Measurements from ENCODE around the gene DNAH17. TPM values are rescaled to one million over a fixed set of nuclear protein-coding genes. Genes with fewer than 3 reads are reported as not detected.

Gene DNAH17
- total RNA-seq, 1 experiment from 2014 or later: 2.2 TPM

DNA sequence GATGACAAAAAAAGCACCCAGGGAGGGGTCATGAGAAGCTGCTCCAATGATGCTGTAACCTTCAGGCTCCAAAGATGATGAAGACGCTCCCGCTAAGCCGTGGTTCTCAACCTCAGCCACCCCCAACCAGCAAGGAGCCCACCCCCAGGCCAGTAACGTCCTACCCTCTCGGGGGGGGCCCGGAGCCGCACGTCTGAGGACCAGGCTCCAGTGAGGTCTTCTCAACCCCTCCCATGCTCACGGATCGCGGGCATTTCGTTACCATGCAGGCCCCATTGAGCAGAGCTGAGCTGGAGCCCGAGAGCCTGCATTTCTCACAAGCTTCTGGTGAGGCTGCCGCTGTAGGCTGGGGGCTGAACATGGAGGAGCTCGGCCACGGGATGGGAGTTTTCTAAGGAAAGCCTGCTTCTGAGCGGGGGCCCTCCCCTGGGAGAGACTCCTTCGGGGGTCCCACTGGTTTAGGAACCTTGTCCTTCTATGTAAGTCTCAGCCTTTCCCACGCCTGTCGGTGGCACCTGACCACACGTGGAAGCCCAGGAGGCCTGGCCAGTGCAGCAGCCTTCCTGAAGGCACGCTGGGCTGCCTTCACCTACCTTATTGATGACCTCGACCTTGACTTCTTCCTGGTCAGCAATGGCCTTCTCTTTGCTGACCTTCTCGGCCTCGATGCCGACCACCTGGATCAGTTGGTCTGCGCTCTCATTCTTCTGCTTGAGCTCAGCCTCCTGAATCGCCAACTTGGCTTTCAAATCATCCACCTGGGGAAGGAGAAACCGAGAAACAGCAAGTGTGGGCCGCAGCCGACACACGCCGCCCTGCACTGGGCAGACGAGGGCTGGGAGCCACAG, 116.0 kb downstream of the DNAH17 start:
- no peak for DNase-seq (ENCODE audit: extremely low read depth, low read depth)

DNA sequence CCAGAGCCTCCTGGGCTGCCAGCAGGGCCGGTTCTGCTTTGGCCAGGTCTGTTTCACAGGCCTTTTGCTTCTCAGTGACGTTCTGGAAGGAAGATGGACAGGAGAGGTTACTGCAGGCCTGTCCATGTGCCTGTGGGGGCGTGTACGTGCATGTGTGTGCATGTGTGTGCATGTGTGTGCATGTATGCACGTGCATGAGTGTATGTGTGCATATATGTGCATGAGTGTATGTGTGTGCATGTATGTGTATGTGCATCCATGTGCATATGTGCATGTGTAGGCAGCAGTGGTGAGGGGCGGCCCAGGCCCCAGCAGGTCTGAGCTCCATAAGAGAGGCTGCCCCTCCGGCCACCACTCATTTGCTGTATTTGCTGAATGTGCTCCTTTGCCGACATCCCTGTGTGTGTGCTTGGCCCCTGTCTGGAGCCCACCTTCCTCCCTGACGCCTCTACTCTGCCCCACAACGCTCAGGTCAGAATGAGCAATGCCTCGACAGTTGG, 117.0 kb downstream of the DNAH17 start:
- DNase-seq (ENCODE audit: extremely low read depth, low read depth): no peak

DNA sequence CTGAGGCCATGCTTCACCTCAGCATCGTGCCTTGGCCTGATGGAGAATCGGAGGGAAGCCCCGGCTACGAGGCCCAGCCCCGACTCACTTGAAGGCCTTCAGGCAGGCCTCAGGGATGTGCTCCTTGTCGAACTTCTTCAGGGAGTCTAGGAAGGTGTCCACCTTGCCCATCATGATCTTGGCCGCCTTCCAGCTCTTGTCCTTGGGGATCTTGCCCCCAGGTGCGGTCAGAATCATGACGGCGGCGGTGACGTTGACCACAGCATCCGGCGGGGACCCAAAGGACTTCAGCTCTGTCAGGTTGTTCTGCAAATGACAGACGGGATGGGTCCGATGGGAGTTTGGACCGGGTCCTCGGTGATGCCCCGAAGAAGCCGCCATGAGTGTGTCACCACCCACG, 117.5 kb downstream of the DNAH17 start:
- DNase-seq (ENCODE audit: extremely low read depth, low read depth): no peak

DNA sequence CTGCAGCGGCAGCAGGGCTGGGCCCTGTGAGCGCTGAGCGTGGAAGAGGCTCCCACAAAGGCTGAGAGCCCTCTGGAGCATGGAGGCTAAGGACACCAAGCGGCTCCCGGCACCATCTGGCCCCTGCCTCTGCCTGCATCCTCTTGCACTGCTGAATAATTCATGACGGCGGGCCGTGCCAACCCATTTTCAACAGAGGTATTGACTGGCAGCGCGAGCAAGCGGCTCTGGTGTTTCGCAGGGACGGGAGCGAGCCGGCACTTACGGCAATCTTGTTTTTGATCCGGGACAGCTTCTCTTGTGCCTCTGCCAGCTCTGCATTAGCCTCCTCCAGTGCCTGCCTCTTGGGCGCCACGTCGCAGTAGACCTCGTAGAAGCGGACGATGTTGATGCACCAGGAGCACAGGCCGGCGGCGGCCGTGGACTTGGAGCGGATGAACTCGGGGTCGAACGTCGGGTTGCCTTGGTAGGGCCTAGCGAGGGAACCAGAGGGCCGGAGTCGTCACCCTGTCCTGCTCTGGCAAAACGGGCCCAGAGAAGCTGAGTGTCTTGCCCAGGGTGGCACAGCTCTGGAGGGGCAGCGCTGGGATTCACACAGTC, 118.4 kb downstream of the DNAH17 start:
- no peak for DNase-seq (ENCODE audit: extremely low read depth, low read depth)

DNA sequence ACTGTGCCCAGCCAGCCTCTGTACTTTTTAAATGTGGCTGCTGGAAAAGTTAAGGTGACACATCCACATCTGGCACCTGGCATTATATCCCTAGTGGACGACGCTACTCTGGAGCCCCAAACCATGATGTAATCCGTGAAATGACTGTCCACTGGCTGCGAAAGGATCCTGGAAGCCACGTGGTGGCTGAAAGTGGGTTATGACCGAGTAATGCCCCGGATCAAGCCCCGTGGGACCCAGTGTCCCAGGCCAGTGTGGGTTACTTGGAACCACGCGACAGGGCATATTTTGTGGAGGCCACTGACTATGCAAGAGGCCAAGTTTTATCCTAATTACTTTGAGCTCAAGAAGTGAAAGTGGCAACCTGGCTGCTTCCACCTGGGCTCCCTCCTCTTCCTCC, 119.1 kb downstream of the DNAH17 start:
- DNase-seq (ENCODE audit: extremely low read depth, low read depth): no peak

DNA sequence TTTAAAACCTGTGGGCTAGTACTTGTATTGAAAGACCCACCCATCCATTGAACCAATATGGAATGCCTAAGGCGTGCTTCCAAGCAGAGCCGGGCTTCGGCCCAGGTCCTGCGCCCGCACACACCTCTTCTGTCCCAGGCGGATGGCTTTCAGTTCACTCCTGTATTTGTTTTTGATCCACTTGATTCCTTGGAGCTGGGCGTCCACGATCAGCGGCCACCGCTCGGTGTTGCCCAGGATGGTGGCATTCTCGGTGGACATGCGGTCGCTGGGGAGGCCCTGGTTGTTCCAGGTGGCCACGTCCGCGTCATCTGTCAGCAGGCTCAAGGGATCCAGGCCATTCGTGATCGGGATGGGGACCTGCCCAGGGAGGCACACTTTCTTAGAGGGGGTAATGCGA, 122.8 kb downstream of the DNAH17 start:
- no peak for DNase-seq (ENCODE audit: extremely low read depth, low read depth)

DNA sequence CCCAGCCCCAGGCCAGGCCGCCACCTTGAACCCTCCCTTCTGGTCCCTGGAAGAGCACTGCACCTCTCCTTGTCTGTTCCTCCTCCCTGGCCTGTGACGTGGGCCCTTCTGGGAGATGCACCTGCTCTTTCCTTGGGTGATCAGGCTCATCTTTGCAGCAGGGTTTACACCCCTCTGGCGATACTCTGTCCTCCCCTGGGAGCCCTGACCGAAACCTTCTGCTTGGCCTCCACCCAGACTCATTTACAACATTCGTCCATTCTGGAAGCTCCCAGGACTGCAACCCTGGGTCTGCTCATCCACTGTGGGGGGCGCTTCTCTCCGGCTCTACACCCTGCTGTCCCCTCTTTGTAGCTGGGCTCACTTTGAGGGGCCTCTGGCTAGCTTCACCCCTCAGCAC, 125.4 kb downstream of the DNAH17 start:
- no peak for DNase-seq (ENCODE audit: extremely low read depth, low read depth)

DNA sequence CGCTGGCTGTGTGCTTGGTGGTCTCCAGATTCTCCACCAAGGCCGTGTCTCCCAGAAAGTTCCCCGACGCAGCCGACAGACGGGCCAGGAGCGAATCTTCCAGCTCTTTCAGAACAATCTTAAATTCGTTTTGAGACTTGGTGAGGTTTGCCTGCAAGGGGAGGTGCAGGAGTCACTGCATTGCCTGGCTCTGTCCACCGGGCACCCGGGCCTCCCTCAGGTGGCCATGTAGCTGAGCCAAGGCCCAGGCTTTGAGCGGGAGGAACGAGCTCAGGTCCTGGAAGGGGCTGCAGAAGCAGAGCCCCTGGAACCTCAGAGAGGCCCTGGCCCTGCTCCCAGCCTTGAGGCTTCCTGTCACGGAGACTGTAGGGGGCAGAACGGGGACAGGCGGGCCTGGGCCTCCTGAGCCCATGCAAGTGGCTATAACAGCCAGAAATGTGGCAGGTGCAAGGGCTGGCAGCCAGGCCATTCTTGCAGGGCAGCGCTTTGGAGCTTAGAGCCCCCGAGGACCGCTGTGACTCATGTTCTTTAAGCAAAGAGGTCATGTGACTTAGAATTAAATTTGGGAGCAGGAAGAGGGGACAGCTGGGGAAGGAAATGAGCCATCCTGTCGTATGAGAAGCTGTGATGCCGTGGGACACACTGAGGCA, 126.4 kb downstream of the DNAH17 start:
- DNase-seq (ENCODE audit: extremely low read depth, low read depth): no peak

DNA sequence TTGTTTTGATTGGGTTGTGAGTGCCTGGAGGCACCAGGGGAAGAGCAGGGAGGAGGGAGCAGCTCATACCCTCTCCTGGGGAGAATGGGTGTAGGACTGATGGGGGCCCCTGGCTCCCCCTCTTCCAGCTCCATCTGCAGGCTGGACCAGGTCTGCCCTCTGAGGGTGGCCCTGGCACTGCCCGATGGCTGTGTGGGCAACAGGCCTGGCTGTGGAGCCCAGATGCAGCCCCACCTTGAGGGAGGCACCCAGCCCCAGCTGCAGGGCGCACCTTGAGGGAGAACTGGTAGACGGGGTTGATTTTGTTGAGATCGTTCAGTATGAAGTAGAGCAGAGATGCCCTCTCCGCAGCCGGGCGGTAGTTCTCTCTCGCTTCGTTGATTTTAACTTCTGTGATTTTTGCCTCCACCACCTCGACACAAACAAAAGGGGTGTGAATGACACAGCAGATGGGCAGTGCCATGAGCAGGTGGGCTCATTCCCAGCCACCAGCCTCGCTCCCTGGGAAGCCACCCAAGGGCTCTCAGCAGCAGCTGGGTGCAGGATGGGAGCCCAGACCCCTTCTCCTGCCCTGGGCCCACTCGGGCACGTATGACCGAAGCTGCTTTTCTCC, 127.1 kb downstream of the DNAH17 start:
- DNase-seq (ENCODE audit: extremely low read depth, low read depth): no peak

DNA sequence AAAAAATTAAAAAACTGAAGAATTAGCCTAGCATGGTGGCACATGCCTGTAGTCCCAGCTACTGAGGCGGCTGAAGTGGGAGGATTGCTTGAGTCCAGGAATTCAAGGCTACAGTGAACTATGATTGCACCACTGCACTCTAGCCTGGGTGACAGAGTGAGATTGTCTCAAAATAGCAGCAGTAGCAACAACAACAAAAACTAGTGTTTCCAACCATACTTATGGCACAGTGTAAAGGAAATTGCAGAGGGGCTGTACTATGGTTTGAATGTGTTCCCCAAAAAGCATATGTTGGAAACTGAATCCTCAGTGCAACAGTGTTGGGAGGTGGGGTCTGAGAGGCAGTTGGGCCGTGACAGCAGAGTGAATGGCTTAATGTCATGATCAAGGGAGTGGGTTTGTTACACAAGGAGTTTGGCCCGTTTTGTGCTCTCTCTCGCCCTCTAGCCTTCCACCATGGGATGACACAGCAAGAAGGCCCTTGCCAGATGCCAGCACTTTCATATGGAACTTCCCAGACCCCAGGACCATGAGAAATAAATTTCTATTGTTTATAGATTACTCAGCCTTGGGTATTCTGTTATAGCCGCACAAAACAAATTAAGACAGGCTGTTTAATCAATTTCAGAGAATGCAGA, 128.7 kb downstream of the DNAH17 start:
- DNase-seq (ENCODE audit: extremely low read depth, low read depth): no peak

DNA sequence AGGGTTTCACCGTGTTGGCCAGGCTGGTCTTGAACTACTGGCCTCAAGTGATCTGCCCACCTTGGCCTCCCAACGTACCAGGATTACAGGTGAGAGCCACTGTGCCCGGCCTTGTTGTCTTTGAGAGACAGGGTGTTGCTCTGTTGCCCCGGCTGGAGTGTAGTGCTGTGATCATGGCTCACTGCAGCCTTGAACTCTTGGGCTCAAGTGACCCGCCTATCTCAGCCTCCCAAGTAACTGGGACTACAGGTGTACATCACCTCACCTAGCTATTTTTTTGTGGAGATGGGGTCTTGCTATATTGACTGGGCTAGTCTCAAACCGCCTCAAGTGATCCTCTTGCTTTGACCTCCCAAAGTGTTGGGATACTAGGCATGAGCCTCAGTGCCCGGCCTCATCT, 130.4 kb downstream of the DNAH17 start:
- no peak for DNase-seq (ENCODE audit: extremely low read depth, low read depth)

DNA sequence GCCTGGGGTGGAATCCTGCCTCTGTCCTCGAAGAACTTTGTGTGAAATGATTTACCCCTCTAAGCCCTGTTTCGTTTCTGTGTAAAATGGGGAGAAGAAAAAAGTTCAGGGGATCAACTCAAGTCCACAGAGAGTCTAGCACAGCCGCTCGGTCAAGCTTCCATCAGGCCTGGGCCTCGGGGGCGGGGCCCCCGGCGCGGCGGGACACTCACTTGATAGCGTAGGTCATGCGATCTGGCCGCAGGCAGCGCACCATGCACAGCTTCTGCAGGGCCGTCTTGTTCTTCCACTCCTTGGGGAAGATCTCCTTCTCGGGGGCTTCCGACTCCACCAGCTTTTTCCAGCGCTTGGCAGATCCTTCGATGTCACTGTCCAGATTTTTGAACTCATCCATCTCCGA, 132.8 kb downstream of the DNAH17 start:
- no peak for DNase-seq (ENCODE audit: extremely low read depth, low read depth)

DNA sequence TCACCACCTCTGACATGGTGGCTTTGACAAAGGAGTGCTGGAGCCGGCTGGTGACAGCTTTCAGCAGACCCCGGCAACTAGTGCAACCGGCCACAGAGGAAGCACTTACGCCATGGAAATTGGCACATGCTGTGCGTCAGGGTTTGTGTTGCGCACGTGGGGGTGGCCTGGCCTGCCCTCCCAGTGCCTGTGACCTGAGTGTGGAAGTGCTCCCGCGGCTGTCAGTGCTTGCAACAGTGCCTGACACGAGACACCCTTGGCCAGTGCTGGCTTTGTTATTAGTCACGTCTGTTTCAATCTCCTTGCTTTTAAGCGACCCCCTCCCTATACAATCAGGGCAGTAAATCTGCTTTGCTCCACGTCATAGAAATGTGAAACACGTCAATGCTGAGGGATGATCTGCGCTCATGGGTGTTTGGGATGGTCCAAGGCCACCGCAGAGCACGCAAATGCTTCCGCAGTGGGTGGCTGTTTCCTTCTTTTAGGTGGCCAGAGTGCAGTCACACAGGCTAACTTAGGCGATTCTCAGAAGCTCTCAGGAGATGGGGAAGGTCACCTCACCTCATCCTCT, 134.5 kb downstream of the DNAH17 start:
- peak; percentile 100 for DNase-seq (ENCODE audit: extremely low read depth, low read depth)

DNA sequence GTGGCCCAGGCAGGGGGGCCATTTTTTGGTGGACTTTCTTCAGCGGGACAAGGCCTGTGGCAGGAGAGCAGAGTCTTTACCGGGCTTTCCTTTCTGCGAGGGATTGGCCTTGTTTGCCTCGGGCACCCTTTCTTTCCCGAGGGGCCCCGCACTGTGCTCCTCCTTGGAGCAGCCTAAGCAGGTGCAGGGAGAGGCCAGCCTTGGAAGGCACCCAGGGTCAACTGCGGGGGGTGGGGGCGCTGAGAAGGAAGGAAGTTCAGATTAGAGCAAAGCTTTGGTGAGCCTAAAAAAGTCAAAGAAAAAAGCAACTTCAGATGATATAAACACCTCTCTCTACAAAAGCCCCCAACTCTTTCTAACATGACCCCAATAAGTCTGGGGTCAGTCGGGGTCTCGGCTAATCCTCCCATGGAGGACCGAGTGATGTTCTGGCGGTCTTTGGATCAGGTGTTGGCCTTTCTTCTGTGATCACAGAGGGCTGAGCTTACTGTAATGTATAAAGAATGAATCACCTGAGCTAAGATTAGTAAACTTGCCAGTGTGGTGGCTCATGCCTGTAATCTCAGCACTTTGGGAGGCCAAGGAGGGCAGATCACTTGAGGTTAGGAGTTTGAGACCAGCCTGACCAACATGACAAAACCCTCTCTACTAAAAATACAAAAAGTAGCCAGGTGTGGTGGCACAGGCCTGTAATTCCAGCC, 135.8 kb downstream of the DNAH17 start:
- DNase-seq (ENCODE audit: extremely low read depth, low read depth): peak; percentile 46

DNA sequence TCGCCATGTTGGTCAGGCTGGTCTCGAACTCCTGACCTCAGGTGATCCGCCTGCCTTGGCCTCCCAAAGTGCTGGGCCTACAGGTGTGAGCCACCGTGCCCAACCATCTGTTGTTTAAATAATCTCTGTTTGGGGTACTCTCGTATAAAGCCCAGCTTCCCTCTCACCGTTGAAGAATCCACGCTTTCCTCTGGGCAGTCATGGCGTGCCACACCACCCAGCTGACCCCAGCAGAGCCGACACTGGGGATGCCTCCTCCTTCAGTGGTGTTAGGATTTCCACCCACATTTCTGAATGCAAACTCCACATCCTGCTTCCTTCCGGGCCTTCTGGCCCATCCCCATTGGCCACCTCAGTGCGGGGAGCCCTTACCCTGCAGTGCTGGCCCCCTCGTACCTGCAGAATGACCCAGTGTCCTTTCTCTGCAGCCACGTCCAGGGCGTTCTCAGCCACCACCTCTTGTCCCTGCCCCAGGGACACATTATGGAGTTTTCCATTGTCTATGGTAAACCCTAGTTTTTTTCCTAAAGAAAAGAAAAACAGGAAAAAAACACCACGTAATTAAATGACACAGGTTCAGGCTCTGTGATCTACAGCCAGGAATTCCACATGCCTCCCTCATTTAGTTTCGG, 138.4 kb downstream of the DNAH17 start:
- no peak for DNase-seq (ENCODE audit: extremely low read depth, low read depth)

DNA sequence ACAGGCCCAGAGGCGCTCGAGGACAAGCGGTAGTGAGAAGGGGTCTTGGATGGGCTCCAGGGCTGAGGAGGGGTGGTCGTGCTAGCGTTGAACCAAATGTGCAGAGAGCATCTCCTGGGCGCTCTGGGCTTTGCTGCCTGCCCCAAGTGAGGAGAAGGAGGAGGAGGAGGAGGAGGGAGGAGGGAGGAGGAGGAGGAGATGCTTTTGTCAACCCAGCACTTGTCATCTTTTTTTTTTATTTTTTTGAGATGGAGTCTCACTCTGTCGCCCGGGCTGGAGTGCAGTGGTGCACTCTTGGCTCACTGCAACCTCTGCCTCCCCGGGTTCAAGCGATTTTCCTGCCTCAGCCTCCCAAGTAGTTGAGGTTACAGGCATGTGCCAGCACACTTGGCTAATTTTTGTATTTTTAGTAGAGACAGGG, 138.9 kb downstream of the DNAH17 start:
- no peak for DNase-seq (ENCODE audit: extremely low read depth, low read depth)

DNA sequence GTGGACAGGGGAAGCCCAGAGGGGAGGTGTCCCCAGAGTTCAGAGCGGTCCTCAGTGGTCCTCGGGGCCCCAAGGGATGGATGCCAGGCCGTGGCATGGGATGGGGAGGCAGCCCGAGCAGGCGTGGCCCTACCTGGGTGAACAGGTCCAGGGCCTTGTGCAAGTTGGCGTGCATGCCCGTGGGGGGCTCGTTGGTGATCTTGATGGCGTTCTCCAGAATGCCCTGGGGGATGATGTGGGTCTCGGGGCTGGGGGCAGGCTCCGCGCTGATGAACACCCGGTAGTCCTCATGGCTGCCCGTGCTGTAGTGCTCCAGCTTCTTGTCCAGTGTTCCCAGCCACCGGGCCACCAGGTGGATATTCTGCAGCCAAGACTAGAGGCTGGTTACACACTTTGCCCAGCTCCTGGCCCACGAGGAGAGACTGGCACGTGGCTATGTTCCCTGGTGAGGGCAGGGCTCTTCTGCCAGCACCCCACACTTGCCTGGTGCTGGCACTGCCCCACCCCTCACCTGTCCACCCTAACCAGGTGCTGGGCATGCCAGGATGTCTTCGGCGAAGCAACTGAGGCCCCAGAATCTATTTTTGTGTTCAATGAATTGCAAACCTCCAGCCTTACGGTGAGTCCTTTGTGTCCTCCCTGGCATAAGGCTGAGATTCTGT, 139.6 kb downstream of the DNAH17 start:
- no peak for DNase-seq (ENCODE audit: extremely low read depth, low read depth)

DNA sequence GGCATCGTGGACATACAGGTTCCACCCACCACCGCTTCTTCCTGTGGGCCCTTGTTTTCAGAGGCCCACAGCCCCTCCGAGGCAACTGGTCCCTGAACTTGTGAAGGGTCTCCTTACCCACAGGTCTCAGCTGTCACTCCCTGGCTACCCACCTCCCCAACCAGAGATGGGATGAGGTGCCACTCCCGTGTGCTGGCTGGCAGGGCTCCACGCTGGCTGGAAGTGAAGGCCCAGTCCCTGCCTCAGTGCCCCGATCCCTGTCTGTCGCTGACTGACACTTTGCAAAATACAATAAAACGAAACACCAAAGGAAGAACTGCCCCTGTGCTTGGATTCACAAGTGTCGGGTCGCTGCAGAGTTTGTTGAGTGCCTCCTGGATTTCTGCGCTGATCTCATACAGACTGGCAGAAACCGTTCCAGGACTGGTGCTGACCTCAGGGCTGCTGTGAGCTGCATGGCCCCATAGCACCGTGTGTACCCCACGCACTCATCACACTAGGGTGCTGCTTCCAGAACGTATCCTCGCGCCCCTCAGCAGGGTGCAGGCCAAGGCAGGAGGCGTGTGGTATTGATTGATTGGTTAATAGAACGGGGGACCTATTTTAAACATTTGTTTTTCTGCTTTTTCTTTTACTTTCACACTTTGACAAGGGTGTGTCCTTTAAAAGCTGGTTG, 141.7 kb downstream of the DNAH17 start:
- no peak for DNase-seq (ENCODE audit: extremely low read depth, low read depth)

Data from NCI-H460 (cell line).